OCI-LY1 (cell line): Measurements from ENCODE around the gene MTM1.

Source experiments
- H2AFZ ChIP-seq: fragments of 200-600 bp; sonication (generic), shearing (Covaris generic); 2 replicates; pipeline ENCODE4 v1.6.0; 2014; ENCODE audit warnings: antibody characterized with exemption, mild to moderate bottlenecking, low read length
- H3F3A ChIP-seq: fragments of 200-600 bp; sonication (generic), shearing (Covaris generic); 2 replicates; pipeline ENCODE4 v1.6.0; 2014; ENCODE audit warnings: mild to moderate bottlenecking, antibody characterized with exemption, low read length, moderate library complexity; ENCODE audit not compliant: insufficient read depth
- H3K27ac ChIP-seq: fragments of 200-600 bp; sonication (generic); 2 replicates; pipeline ENCODE4 v1.5.1; 2014; ENCODE audit warnings: low read length, mixed run types, mild to moderate bottlenecking, low read depth; ENCODE audit not compliant: poor library complexity, severe bottlenecking
- H3K27me3 ChIP-seq: fragments of 200-600 bp; sonication (generic); 2 replicates; pipeline ENCODE4 v1.6.0; 2014; ENCODE audit warnings: antibody characterized with exemption, mild to moderate bottlenecking, low read length, moderate library complexity; ENCODE audit not compliant: insufficient read depth
- H3K36me3 ChIP-seq: fragments of 200-600 bp; sonication (generic); 2 replicates; pipeline ENCODE4 v1.6.1; 2014; ENCODE audit warnings: mild to moderate bottlenecking, antibody characterized with exemption, low read length, moderate library complexity, mixed read lengths; ENCODE audit not compliant: insufficient read depth
- H3K4me1 ChIP-seq: fragments of 200-600 bp; sonication (generic); 2 replicates; pipeline ENCODE4 v1.5.1; 2014; ENCODE audit warnings: mild to moderate bottlenecking, low read length, moderate library complexity; ENCODE audit not compliant: insufficient read depth, severe bottlenecking
- H3K4me2 ChIP-seq: fragments of 200-600 bp; sonication (generic), shearing (Covaris generic); 2 replicates; pipeline ENCODE4 v1.6.1; 2014; ENCODE audit warnings: low read length
- H3K4me3 ChIP-seq: fragments of 200-600 bp; sonication (generic); 2 replicates; pipeline ENCODE4 v1.5.1; 2014; ENCODE audit warnings: low read length, low read depth, mild to moderate bottlenecking, mixed read lengths; ENCODE audit not compliant: poor library complexity, severe bottlenecking
- H3K79me2 ChIP-seq: fragments of 200-600 bp; shearing (Covaris generic); 2 replicates; pipeline ENCODE4 v1.6.1; 2016; ENCODE audit warnings: mixed run types, low read length, mixed read lengths; ENCODE audit not compliant: insufficient read depth
- H3K9ac ChIP-seq: fragments of 200-600 bp; sonication (generic), shearing (Covaris generic); 2 replicates; pipeline ENCODE4 v1.6.1; 2014; ENCODE audit warnings: mild to moderate bottlenecking, low read length, mixed read lengths
- H3K9me2 ChIP-seq: fragments of 200-600 bp; sonication (generic), shearing (Covaris generic); 2 replicates; pipeline ENCODE4 v1.6.1; 2014; ENCODE audit warnings: low read depth, mild to moderate bottlenecking, low read length, mixed read lengths
- H3K9me3 ChIP-seq: fragments of 200-600 bp; shearing (Covaris generic); 2 replicates; pipeline ENCODE4 v1.6.1; 2014; ENCODE audit warnings: low read length, mixed read lengths
- H4K20me1 ChIP-seq: fragments of 200-600 bp; sonication (generic), shearing (Covaris generic); 2 replicates; pipeline ENCODE4 v1.6.0; 2016; ENCODE audit warnings: mild to moderate bottlenecking, low read length; ENCODE audit not compliant: insufficient read depth
- EZH2 ChIP-seq: fragments of 200-600 bp; sonication (generic), shearing (Covaris generic); IDR thresholded peaks from 2 replicates; pipeline ENCODE4 v1.8.0; 2017; ENCODE audit warnings: borderline replicate concordance, mixed run types, mild to moderate bottlenecking, antibody characterized with exemption, low read length, moderate library complexity, mixed read lengths
- TF ChIP-seq, protein P1 (sequence below): fragments of 200-600 bp; sonication (generic), shearing (Covaris generic); IDR thresholded peaks from 2 replicates; pipeline ENCODE4 v1.5.1; 2017; ENCODE audit warnings: mild to moderate bottlenecking, antibody characterized with exemption, low read length, moderate library complexity, mixed read lengths

Gene MTM1

DNA sequence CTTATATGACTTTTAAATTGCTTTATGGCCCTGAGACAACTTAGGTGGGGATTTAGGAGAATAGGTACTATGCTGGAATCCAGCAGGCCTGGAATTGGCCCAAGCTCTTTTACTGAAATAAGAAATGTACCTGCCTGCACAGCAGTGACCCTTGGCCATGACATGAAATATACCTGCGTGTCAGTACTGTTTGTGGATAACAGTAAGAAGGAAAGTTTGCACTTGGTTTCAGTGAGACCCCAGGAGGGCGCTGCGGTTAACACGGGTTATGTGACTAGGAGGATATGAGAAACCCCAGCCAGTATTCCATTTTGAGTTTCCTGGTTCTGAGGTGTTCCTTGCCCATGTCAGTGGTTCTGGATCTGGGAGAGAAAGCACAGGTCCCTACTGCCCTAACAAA lies 5.3 kb downstream of the MTM1 start:
- TF ChIP-seq, protein P1, sequence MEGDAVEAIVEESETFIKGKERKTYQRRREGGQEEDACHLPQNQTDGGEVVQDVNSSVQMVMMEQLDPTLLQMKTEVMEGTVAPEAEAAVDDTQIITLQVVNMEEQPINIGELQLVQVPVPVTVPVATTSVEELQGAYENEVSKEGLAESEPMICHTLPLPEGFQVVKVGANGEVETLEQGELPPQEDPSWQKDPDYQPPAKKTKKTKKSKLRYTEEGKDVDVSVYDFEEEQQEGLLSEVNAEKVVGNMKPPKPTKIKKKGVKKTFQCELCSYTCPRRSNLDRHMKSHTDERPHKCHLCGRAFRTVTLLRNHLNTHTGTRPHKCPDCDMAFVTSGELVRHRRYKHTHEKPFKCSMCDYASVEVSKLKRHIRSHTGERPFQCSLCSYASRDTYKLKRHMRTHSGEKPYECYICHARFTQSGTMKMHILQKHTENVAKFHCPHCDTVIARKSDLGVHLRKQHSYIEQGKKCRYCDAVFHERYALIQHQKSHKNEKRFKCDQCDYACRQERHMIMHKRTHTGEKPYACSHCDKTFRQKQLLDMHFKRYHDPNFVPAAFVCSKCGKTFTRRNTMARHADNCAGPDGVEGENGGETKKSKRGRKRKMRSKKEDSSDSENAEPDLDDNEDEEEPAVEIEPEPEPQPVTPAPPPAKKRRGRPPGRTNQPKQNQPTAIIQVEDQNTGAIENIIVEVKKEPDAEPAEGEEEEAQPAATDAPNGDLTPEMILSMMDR = no peak
- no peak for TF ChIP-seq EZH2
- no peaks in the 10 kb centered on the region for H3K79me2 ChIP-seq
- no peaks in the 10 kb centered on the region for H3K27me3 ChIP-seq
- H3K9ac ChIP-seq = no peak overlapping the region
- H3K4me3 ChIP-seq = no peak overlapping the region
- no peaks in the 10 kb centered on the region for H4K20me1 ChIP-seq
- no peaks in the 10 kb centered on the region for H3F3A ChIP-seq
- H3K36me3 ChIP-seq = no peaks in the 10 kb centered on the region
- H3K27ac ChIP-seq = no peak overlapping the region
- no peak overlapping the region for H3K4me2 ChIP-seq
- no peaks in the 10 kb centered on the region for H3K9me2 ChIP-seq
- no peak overlapping the region for H2AFZ ChIP-seq
- peaks cover 10% of the 10 kb centered on the region for H3K4me1 ChIP-seq
- H3K9me3 ChIP-seq = no peaks in the 10 kb centered on the region

DNA sequence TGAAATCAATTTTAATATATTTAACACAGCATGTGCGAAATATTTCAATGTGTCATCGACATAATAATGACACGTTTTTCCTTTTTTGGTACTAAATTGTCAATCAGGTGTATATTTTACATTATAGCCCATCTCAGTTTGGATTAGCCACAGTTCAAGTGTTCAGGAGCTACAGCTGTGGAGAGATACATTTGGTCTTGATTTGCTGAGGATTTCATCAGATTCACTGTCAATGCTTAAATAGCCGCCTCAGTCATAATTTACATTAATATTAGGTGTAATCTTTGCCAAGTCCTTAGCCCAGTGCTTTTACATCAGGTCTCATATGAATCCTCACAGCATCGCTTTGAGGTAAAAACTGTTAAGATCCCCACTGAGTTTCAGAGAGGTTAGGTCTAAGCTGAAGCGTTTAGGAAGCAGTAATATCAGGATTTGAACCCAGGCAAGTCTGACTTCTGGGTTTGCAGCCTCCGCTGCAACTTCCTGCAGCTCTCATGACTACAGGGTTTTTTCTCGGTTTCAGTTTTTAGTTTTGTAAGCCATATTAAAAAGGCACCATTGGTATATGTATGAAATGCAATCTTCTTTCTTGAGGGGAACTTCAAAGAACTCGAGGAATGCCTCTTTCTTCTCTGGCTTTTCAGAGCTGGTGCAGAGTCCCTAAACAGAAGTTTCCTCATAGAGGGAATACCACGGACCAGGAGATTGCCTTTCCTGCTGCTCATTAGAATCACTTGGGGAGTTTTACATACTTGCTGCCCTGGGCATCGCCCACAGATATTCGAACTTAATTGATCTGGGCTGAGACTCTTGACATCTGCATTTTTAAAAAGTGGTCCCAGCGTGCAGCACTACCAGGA lies 6.4 kb downstream of the MTM1 start:
- H3K4me2 ChIP-seq = no peak overlapping the region
- peaks cover 4% of the 10 kb centered on the region for H3K4me1 ChIP-seq
- H3F3A ChIP-seq = no peaks in the 10 kb centered on the region
- no peak overlapping the region for H2AFZ ChIP-seq
- H3K9ac ChIP-seq = no peak overlapping the region
- H3K36me3 ChIP-seq = no peaks in the 10 kb centered on the region
- H3K27ac ChIP-seq = no peak overlapping the region
- H3K27me3 ChIP-seq = no peaks in the 10 kb centered on the region
- no peaks in the 10 kb centered on the region for H3K9me2 ChIP-seq
- no peaks in the 10 kb centered on the region for H3K79me2 ChIP-seq
- H4K20me1 ChIP-seq = no peaks in the 10 kb centered on the region
- H3K4me3 ChIP-seq = no peak overlapping the region
- H3K9me3 ChIP-seq = no peaks in the 10 kb centered on the region
- no peak for TF ChIP-seq EZH2
- TF ChIP-seq, protein P1 = no peak

DNA sequence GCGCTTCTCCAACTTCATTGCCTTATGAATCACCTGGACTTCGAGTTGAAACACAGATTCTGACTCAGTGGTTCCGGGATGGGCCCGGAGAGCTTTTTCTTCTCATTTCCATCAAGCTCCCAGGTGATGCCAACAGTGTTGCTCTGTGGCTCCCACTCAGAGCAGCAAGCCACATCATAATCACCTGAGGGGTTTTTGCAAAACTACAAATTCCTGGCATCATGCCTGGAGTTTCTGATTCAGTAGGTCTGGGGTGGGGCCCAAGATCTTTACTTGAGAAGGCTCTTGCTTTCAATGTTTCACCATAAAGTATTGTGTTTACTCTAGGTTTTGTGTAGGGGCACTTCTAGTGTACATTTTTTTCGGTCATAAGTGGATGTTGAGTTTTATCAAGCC lies 7.0 kb downstream of the MTM1 start:
- Histone ChIP-seq H3K9ac (no peak overlapping the region), H3K9me2 (no peaks in the 10 kb centered on the region), H3K36me3 (no peaks in the 10 kb centered on the region), H3K27ac (no peak overlapping the region), H3F3A (no peaks in the 10 kb centered on the region), H3K79me2 (no peaks in the 10 kb centered on the region), H4K20me1 (no peaks in the 10 kb centered on the region), H2AFZ (no peak overlapping the region), H3K4me3 (no peak overlapping the region), H3K27me3 (no peaks in the 10 kb centered on the region), H3K4me2 (no peak overlapping the region), H3K4me1 (peaks cover 4% of the 10 kb centered on the region), H3K9me3 (no peaks in the 10 kb centered on the region)
- TF ChIP-seq, protein P1 = no peak
- no peak for TF ChIP-seq EZH2
